Effector memory CD4-positive, alpha-beta T cell (primary cell): ENCODE measurements around the gene CLCN6.
A peak's percentile ranks its signal among the peaks of the same experiment; 100 is the strongest.

Experiments
- DNase-seq, 3 donors: peaks; one replicate each; pipeline ENCODE4 v3.0.0-alpha.2; 2020
- H3K27ac ChIP-seq: 2 replicates; pipeline ENCODE4 v1.7.0; 2013; ENCODE audit warnings: mild to moderate bottlenecking, low read length, moderate library complexity; ENCODE audit not compliant: insufficient read depth, poor library complexity, severe bottlenecking
- H3K27me3 ChIP-seq: replicated peaks from 2 replicates; pipeline ENCODE4 v1.7.0; 2013; ENCODE audit warnings: mild to moderate bottlenecking, low read length; ENCODE audit not compliant: insufficient read depth, control insufficient read depth, poor library complexity, severe bottlenecking
- H3K36me3 ChIP-seq: 2 replicates; pipeline ENCODE4 v1.7.0; 2013; ENCODE audit warnings: mild to moderate bottlenecking, low read length, moderate library complexity; ENCODE audit not compliant: control insufficient read depth, insufficient read depth
- H3K4me1 ChIP-seq: 2 replicates; pipeline ENCODE4 v1.7.0; 2013; ENCODE audit warnings: low read length, mild to moderate bottlenecking; ENCODE audit not compliant: control insufficient read depth, insufficient read depth, poor library complexity, severe bottlenecking
- H3K4me3 ChIP-seq: 2 replicates; pipeline ENCODE4 v1.7.0; 2013; ENCODE audit warnings: low read length, low read depth, mild to moderate bottlenecking; ENCODE audit not compliant: insufficient read depth, poor library complexity, severe bottlenecking
- H3K9me3 ChIP-seq: 2 replicates; pipeline ENCODE4 v1.7.0; 2013; ENCODE audit warnings: mild to moderate bottlenecking, low read length, moderate library complexity; ENCODE audit not compliant: control insufficient read depth

Gene CLCN6

GRCh38 chr1:11851180-11851579, 45.2 kb downstream of the CLCN6 start:
- Histone ChIP-seq H3K4me1 (no peaks in the 10 kb centered on the region), H3K4me3 (no peak overlapping the region), H3K9me3 (no peaks in the 10 kb centered on the region), H3K27me3 (peaks cover 5% of the 10 kb centered on the region), H3K36me3 (no peaks in the 10 kb centered on the region), H3K27ac (no peak overlapping the region)
- no peak for DNase-seq

- H3K27me3 ChIP-seq = peaks cover 24% of the 10 kb centered on the region
- no peaks in the 10 kb centered on the region for H3K9me3 ChIP-seq
- H3K4me1 ChIP-seq = no peaks in the 10 kb centered on the region
- H3K4me3 ChIP-seq = no peak overlapping the region
- no peak for DNase-seq
- no peak overlapping the region for H3K27ac ChIP-seq
- H3K36me3 ChIP-seq = no peaks in the 10 kb centered on the region
Observed at GRCh38 chr1:11854519-11854918, 48.5 kb downstream of the CLCN6 start.

GRCh38 chr1:11855430-11855829, 49.4 kb downstream of the CLCN6 start:
- no peaks in the 10 kb centered on the region for H3K9me3 ChIP-seq
- H3K4me3 ChIP-seq = no peak overlapping the region
- DNase-seq = no peak
- H3K27ac ChIP-seq = no peak overlapping the region
- peaks cover 32% of the 10 kb centered on the region for H3K27me3 ChIP-seq
- no peaks in the 10 kb centered on the region for H3K4me1 ChIP-seq
- H3K36me3 ChIP-seq = no peaks in the 10 kb centered on the region

- no peak overlapping the region for H3K27ac ChIP-seq
- no peak for DNase-seq
- no peaks in the 10 kb centered on the region for H3K4me1 ChIP-seq
- no peaks in the 10 kb centered on the region for H3K36me3 ChIP-seq
- H3K27me3 ChIP-seq = peaks cover 30% of the 10 kb centered on the region
- H3K9me3 ChIP-seq = no peaks in the 10 kb centered on the region
- no peak overlapping the region for H3K4me3 ChIP-seq
Observed at GRCh38 chr1:11856698-11857097, 50.7 kb downstream of the CLCN6 start.

GRCh38 chr1:11857164-11857851, 51.3 kb downstream of the CLCN6 start:
- DNase-seq = no peak
- H3K36me3 ChIP-seq = no peaks in the 10 kb centered on the region
- H3K9me3 ChIP-seq = no peaks in the 10 kb centered on the region
- H3K4me3 ChIP-seq = no peak overlapping the region
- H3K27ac ChIP-seq = no peak overlapping the region
- no peaks in the 10 kb centered on the region for H3K4me1 ChIP-seq
- H3K27me3 ChIP-seq = peaks cover 30% of the 10 kb centered on the region

GRCh38 chr1:11858158-11858557, 52.2 kb downstream of the CLCN6 start:
- Histone ChIP-seq H3K27me3 (peaks cover 30% of the 10 kb centered on the region), H3K36me3 (no peaks in the 10 kb centered on the region)

GRCh38 chr1:11858613-11858967, 52.6 kb downstream of the CLCN6 start, which contains the start of gene NPPB:
Gene NPPB, minus strand, starts transcription at chr1:11858945. Its CDS starts 112 bp downstream, at chr1:11858833.
- no peak for DNase-seq
- no peaks in the 10 kb centered on the region for H3K9me3 ChIP-seq
- H3K27ac ChIP-seq = no peak within 1 kb of the TSS
- H3K4me3 ChIP-seq = no peak within 1 kb of the TSS
- no peaks in the 10 kb centered on the region for H3K36me3 ChIP-seq
- H3K4me1 ChIP-seq = no peaks in the 10 kb centered on the region
- H3K27me3 ChIP-seq = peaks cover 30% of the 10 kb centered on the region

More at GRCh38 chr1:11858158-11858557, 52.2 kb downstream of the CLCN6 start:
- no peak overlapping the region for H3K4me3 ChIP-seq
- H3K27ac ChIP-seq = no peak overlapping the region
- DNase-seq = no peak
- no peaks in the 10 kb centered on the region for H3K4me1 ChIP-seq
- no peaks in the 10 kb centered on the region for H3K9me3 ChIP-seq

GRCh38 chr1:11858968-11859871, 53.2 kb downstream of the CLCN6 start:
- no peaks in the 10 kb centered on the region for H3K36me3 ChIP-seq
- peaks cover 30% of the 10 kb centered on the region for H3K27me3 ChIP-seq

GRCh38 chr1:11860083-11860482, 54.1 kb downstream of the CLCN6 start:
- Histone ChIP-seq H3K4me1 (no peaks in the 10 kb centered on the region), H3K27ac (no peak overlapping the region), H3K27me3 (peaks cover 30% of the 10 kb centered on the region), H3K9me3 (no peaks in the 10 kb centered on the region), H3K4me3 (no peak overlapping the region), H3K36me3 (no peaks in the 10 kb centered on the region)
- no peak for DNase-seq

More at GRCh38 chr1:11858968-11859871, 53.2 kb downstream of the CLCN6 start:
- no peaks in the 10 kb centered on the region for H3K9me3 ChIP-seq
- H3K4me3 ChIP-seq = no peak overlapping the region
- DNase-seq = peak; percentile 12 to 34 (median 30)
- H3K27ac ChIP-seq = no peak overlapping the region
- no peaks in the 10 kb centered on the region for H3K4me1 ChIP-seq

GRCh38 chr1:11860587-11860986, 54.6 kb downstream of the CLCN6 start:
- Histone ChIP-seq H3K9me3 (no peaks in the 10 kb centered on the region), H3K4me3 (no peak overlapping the region), H3K27me3 (peaks cover 30% of the 10 kb centered on the region), H3K4me1 (no peaks in the 10 kb centered on the region), H3K27ac (no peak overlapping the region), H3K36me3 (no peaks in the 10 kb centered on the region)
- no peak for DNase-seq
